Liver (tissue), 3 donors: ENCODE measurements around the gene C22orf23.

Source experiments
- ATF3 ChIP-seq: IDR thresholded peaks from 2 replicates; pipeline ENCODE4 v1.6.1; 2016; ENCODE audit warnings: antibody characterized with exemption
- CTCF ChIP-seq: fragments of 150-350 bp; IDR thresholded peaks from 2 replicates; pipeline ENCODE4 v1.5.1; 2017; ENCODE audit warnings: improper control_type of control experiment, low read depth, low read length; ENCODE audit not compliant: missing input control
- EGR1 ChIP-seq, 2 donors: IDR thresholded peaks; 2 replicates each; pipeline ENCODE4 v1.6.1; 2016 to 2018; ENCODE audit warnings: antibody characterized with exemption in 2 of 2, low read depth in 2 of 2
- FOXA1 ChIP-seq: IDR thresholded peaks from 2 replicates; pipeline ENCODE4 v1.6.1; 2016; ENCODE audit warnings: antibody characterized with exemption
- GABPA ChIP-seq, 2 donors: IDR thresholded peaks in 1 of 2; conservative IDR thresholded peaks in 1 of 2; 2 replicates each; pipeline ENCODE4 v1.6.1; 2016; ENCODE audit warnings: antibody characterized with exemption in 2 of 2, mild to moderate bottlenecking in 1 of 2, moderate library complexity in 1 of 2
- HNF4A ChIP-seq, 2 donors: conservative IDR thresholded peaks; 2 replicates each; pipeline ENCODE4 v1.6.1; 2016; ENCODE audit warnings: antibody characterized with exemption in 2 of 2, mild to moderate bottlenecking in 2 of 2
- JUND ChIP-seq, 2 donors: IDR thresholded peaks; 2 replicates each; pipeline ENCODE4 v1.6.1; 2016; ENCODE audit warnings: antibody characterized with exemption in 2 of 2
- MAX ChIP-seq: IDR thresholded peaks from 2 replicates; pipeline ENCODE4 v1.6.1; 2016; ENCODE audit warnings: antibody characterized with exemption
- RAD21 ChIP-seq, 2 donors: IDR thresholded peaks; 2 replicates each; pipeline ENCODE4 v1.6.1; 2016; ENCODE audit warnings: antibody characterized with exemption in 2 of 2, mild to moderate bottlenecking in 2 of 2
- REST ChIP-seq: IDR thresholded peaks from 2 replicates; pipeline ENCODE4 v1.6.1; 2016; ENCODE audit warnings: antibody characterized with exemption, mild to moderate bottlenecking
- RXRA ChIP-seq, 2 donors: IDR thresholded peaks; 2 replicates each; pipeline ENCODE4 v1.6.1; 2017 to 2018; ENCODE audit warnings: antibody characterized with exemption in 2 of 2, mild to moderate bottlenecking in 1 of 2
- SP1 ChIP-seq: IDR thresholded peaks from 2 replicates; pipeline ENCODE4 v1.6.1; 2018; ENCODE audit warnings: antibody characterized with exemption, mild to moderate bottlenecking
- TAF1 ChIP-seq: conservative IDR thresholded peaks from 2 replicates; pipeline ENCODE4 v1.6.1; 2016; ENCODE audit warnings: antibody characterized with exemption, mild to moderate bottlenecking
- YY1 ChIP-seq: IDR thresholded peaks from 2 replicates; pipeline ENCODE4 v1.6.1; 2016; ENCODE audit warnings: antibody characterized with exemption, mild to moderate bottlenecking
- donor health status: healthy.
- donor health status: healthy.

- no peak for TF ChIP-seq CTCF
- no peak for TF ChIP-seq RAD21 (IDR thresholded peaks at IDR 0.05)
- no peak for TF ChIP-seq TAF1
- TF ChIP-seq RXRA (IDR thresholded peaks at IDR 0.05): no peak
- no peak for TF ChIP-seq YY1
- TF ChIP-seq SP1: no peak
- TF ChIP-seq HNF4A (conservative IDR thresholded peaks at IDR 0.05): no peak
- no peak for TF ChIP-seq ATF3
- TF ChIP-seq GABPA (IDR thresholded peaks at IDR 0.05 in 1 of 2, conservative IDR thresholded peaks at IDR 0.05 in 1 of 2): no peak
- TF ChIP-seq JUND (IDR thresholded peaks at IDR 0.05): no peak
- no peak for TF ChIP-seq MAX
- TF ChIP-seq FOXA1: no peak
- no peak for TF ChIP-seq REST
- no peak for TF ChIP-seq EGR1 (IDR thresholded peaks at IDR 0.05; ENCODE audit: low read depth in 2 of 2)
These were observed 59.8 kb downstream of the C22orf23 start for GRCh38 chr22:37893583-37893983.
